GM19455 (cell line): ENCODE results near the gene POLR3A.

Source experiments
- ATAC-seq: cut with Tn5 transposase; IDR thresholded peaks from one replicate; pipeline ENCODE4 v1.9.1; 2021; ENCODE audit not compliant: unreplicated experiment

Gene POLR3A

GRCh38 chr10:77959887-77960455 is 69.3 kb downstream of the POLR3A start:
- ATAC-seq, result no peak

- ATAC-seq, result no peak
These were observed 69.9 kb downstream of the POLR3A start for GRCh38 chr10:77959384-77959783.

- ATAC-seq, result no peak
These were observed 74.2 kb downstream of the POLR3A start for GRCh38 chr10:77955136-77955535.

- no peak for ATAC-seq
These were observed 80.1 kb downstream of the POLR3A start for GRCh38 chr10:77949167-77949566.

GRCh38 chr10:77946084-77946483 is 83.2 kb downstream of the POLR3A start:
- no peak for ATAC-seq

GRCh38 chr10:77944519-77944918 is 84.8 kb downstream of the POLR3A start:
- no peak for ATAC-seq

- no peak for ATAC-seq
These were observed 86.0 kb downstream of the POLR3A start for GRCh38 chr10:77943121-77943901.

- no peak for ATAC-seq
These were observed 87.5 kb downstream of the POLR3A start for GRCh38 chr10:77941790-77942189.

GRCh38 chr10:77940627-77941026 is 88.7 kb downstream of the POLR3A start:
- ATAC-seq, result no peak

- ATAC-seq, result no peak
These were observed 89.1 kb downstream of the POLR3A start for GRCh38 chr10:77940225-77940624.

- no peak for ATAC-seq
These were observed 89.7 kb downstream of the POLR3A start for GRCh38 chr10:77939561-77940001.

GRCh38 chr10:77936697-77937567 is 92.4 kb downstream of the POLR3A start:
- no peak for ATAC-seq

GRCh38 chr10:77932016-77932715 is 97.1 kb downstream of the POLR3A start:
- no peak for ATAC-seq

GRCh38 chr10:77927402-77928246 is 101.7 kb downstream of the POLR3A start:
- no peak for ATAC-seq

GRCh38 chr10:77926566-77927401 is 102.5 kb downstream of the POLR3A start, which contains the start of gene DLG5:
Gene DLG5, minus strand, starts transcription at chr10:77926755. Its CDS starts 235 bp downstream, at chr10:77926520.
- ATAC-seq, result peak; percentile 64

GRCh38 chr10:77925795-77926565 is 103.3 kb downstream of the POLR3A start:
- peak; percentile 55 for ATAC-seq

- ATAC-seq, result no peak
These were observed 103.9 kb downstream of the POLR3A start for GRCh38 chr10:77925410-77925794.

- no peak for ATAC-seq
These were observed 106.6 kb downstream of the POLR3A start for GRCh38 chr10:77922566-77923179.
